HepG2 (cell line): Measurements from ENCODE around the gene HDAC3. TPM values are rescaled to one million over a fixed set of nuclear protein-coding genes. Genes with fewer than 3 reads are reported as not detected.

Experiments
- ATAC-seq: fragments of 200-7000 bp; cut with Tn5 transposase; 3 replicates; pipeline ENCODE4 v1.9.1; 2020; ENCODE audit warnings: mild to moderate bottlenecking, moderate library complexity
- BruUV-seq: library from RNA; stranded (reverse); fragments of 400-500 nt; replicated peaks from 2 replicates; lab custom pipeline; 2021; lab: Mats Ljungman, UMichigan
- CTCF ChIA-PET: fragments of 300-600 bp; formaldehyde crosslinking; extraction: SDS; loops from one replicate; lab custom pipeline; 2021; ENCODE audit warnings: low total read pairs, inconsistent platforms, low intra/inter-chr PET ratio; lab: Yijun Ruan, JAX
- POLR2A ChIA-PET: fragments of 350-600 bp; sonication (Branson Sonifier 250); formaldehyde crosslinking; loops from one replicate; lab custom pipeline; 2020; ENCODE audit warnings: antibody characterized with exemption, inconsistent platforms; lab: Yijun Ruan, JAX
- DNase-seq: peaks from one replicate; pipeline ENCODE4 v3.0.0-alpha.2; 2015; ENCODE audit warnings: low spot score
- FAIRE-seq: peaks from 3 replicates; lab custom pipeline; 2011; peaks lifted over from hg19 to GRCh38; lab: Jason Lieb, UNC
- H2AFZ ChIP-seq: one replicate; pipeline ENCODE4 v1.6.1; 2011; ENCODE audit warnings: low read length, inconsistent platforms
- H3K27ac ChIP-seq: fragments of 300-600 bp; 3 replicates; pipeline ENCODE4 v1.8.0; 2011; ENCODE audit warnings: mixed run types, mild to moderate bottlenecking, mixed read lengths, low read length, inconsistent platforms; ENCODE audit not compliant: insufficient read depth; ENCODE audit errors: extremely low read length
- H3K27me3 ChIP-seq, 2 experiments: fragments of 200-600 bp in 1 of 2; 2 replicates in 1 of 2; 3 replicates in 1 of 2; pipeline versions ENCODE4 v1.6.0 to v1.8.0; 2011; ENCODE audit warnings: low read length in 2 of 2, mild to moderate bottlenecking in 2 of 2, moderate library complexity in 2 of 2, inconsistent platforms in 1 of 2; ENCODE audit not compliant: insufficient read depth in 2 of 2, control insufficient read depth in 1 of 2
- H3K36me3 ChIP-seq, 2 experiments: fragments of 200-600 bp in 1 of 2; replicated peaks in 1 of 2; 2 replicates in 1 of 2; 3 replicates in 1 of 2; pipeline versions ENCODE4 v1.5.1 to v1.8.0; 2011; ENCODE audit warnings: low read length in 2 of 2, inconsistent platforms in 1 of 2; ENCODE audit not compliant: insufficient read depth in 2 of 2, control insufficient read depth in 1 of 2
- H3K4me1 ChIP-seq: 2 replicates; pipeline ENCODE4 v1.5.1; 2012; ENCODE audit warnings: low read length, inconsistent platforms; ENCODE audit not compliant: insufficient read depth
- H3K4me2 ChIP-seq: 2 replicates; pipeline ENCODE4 v1.6.0; 2011; ENCODE audit warnings: low read depth, low read length, inconsistent platforms
- H3K4me3 ChIP-seq, 3 experiments: fragments of 200-600 bp in 1 of 3; sonication (generic), shearing (Covaris generic) in 1 of 3; replicated peaks in 1 of 3; 2 replicates each; pipeline ENCODE4 v1.5.1; 2011 to 2016; ENCODE audit warnings: low read length in 3 of 3, inconsistent platforms in 2 of 3, low read depth in 2 of 3, mild to moderate bottlenecking in 2 of 3, control low read depth in 1 of 3, mixed read lengths in 1 of 3; ENCODE audit not compliant: insufficient read depth in 1 of 3
- H3K79me2 ChIP-seq: one replicate; pipeline ENCODE4 v1.6.1; 2011; ENCODE audit warnings: low read length, inconsistent platforms; ENCODE audit not compliant: insufficient read depth
- H3K9ac ChIP-seq: 2 replicates; pipeline ENCODE4 v1.6.0; 2011; ENCODE audit warnings: mild to moderate bottlenecking, low read depth, low read length, inconsistent platforms; ENCODE audit not compliant: insufficient read depth
- H3K9me3 ChIP-seq: 2 replicates; pipeline ENCODE4 v1.5.1; 2012; ENCODE audit warnings: mild to moderate bottlenecking, low read length
- H4K20me1 ChIP-seq: 2 replicates; pipeline ENCODE4 v1.6.0; 2011; ENCODE audit warnings: inconsistent platforms, mild to moderate bottlenecking, low read length, moderate library complexity; ENCODE audit not compliant: insufficient read depth
- ADNP ChIP-seq: sonication (generic); formaldehyde crosslinking; IDR thresholded peaks from 2 replicates; pipeline ENCODE4 v1.4.0; 2020; ENCODE audit warnings: missing genetic modification reagents
- IKZF1 ChIP-seq: fragments of 450-650 bp; IDR thresholded peaks from 2 replicates; pipeline ENCODE4 v1.7.1; 2016
- KDM4B ChIP-seq: sonication (generic); formaldehyde crosslinking; IDR thresholded peaks from 2 replicates; pipeline ENCODE4 v1.4.0; 2020; ENCODE audit warnings: missing genetic modification reagents
- KMT2B ChIP-seq: IDR thresholded peaks from 2 replicates; pipeline ENCODE4 v1.6.1; 2016; ENCODE audit warnings: missing genetic modification reagents, missing compliant biosample characterization
- MAFK ChIP-seq, 2 experiments: IDR thresholded peaks in 1 of 2; conservative IDR thresholded peaks in 1 of 2; 2 replicates each; pipeline ENCODE4 v1.6.1; 2011; ENCODE audit warnings: improper control_type of control experiment in 2 of 2, low read length in 2 of 2
- SP140L ChIP-seq: sonication (generic); formaldehyde crosslinking; IDR thresholded peaks from 2 replicates; pipeline ENCODE4 v1.4.0; 2020; ENCODE audit warnings: missing genetic modification reagents, borderline replicate concordance
- ZNF124 ChIP-seq: sonication (generic); formaldehyde crosslinking; IDR thresholded peaks from 2 replicates; pipeline ENCODE4 v1.4.0; 2020; ENCODE audit warnings: missing genetic modification reagents
- ZNF350 ChIP-seq: sonication (generic); formaldehyde crosslinking; IDR thresholded peaks from 2 replicates; pipeline ENCODE4 v1.4.0; 2020; ENCODE audit warnings: mild to moderate bottlenecking, low read depth, missing genetic modification reagents, borderline replicate concordance
- ZNF773 ChIP-seq: sonication (generic); formaldehyde crosslinking; IDR thresholded peaks from 2 replicates; pipeline ENCODE4 v1.4.0; 2020; ENCODE audit warnings: missing genetic modification reagents, borderline replicate concordance
- ZNF839 ChIP-seq: sonication (generic); formaldehyde crosslinking; IDR thresholded peaks from 2 replicates; pipeline ENCODE4 v1.4.0; 2020; ENCODE audit warnings: missing genetic modification reagents, mild to moderate bottlenecking, borderline replicate concordance
- ZNF891 ChIP-seq: sonication (generic); formaldehyde crosslinking; IDR thresholded peaks from 2 replicates; pipeline ENCODE4 v1.5.0; 2020; ENCODE audit warnings: mild to moderate bottlenecking, missing genetic modification reagents
- WGBS: methylation state at CpG from one replicate; pipeline ENCODE4 v1.1.6; 2017; ENCODE audit warnings: low lambda C conversion rate; 5-methylcytosine and 5-hydroxymethylcytosine counted together
- in situ Hi-C: cut with HindIII; loops from 2 replicates; pipeline ENCODE4 v1.10.0; 2017; ENCODE audit warnings: low pct_unique_long_range_greater_than_20kb; ENCODE audit not compliant: extremely low pct_ligation_motif_present
- intact Hi-C: fragments of 100-400 bp; cut with micrococcal nuclease; formaldehyde crosslinking; loops from one replicate; pipeline ENCODE4 v1.10.0; 2022; ENCODE audit not compliant: unreplicated experiment
- polyA plus RNA-seq, 8 experiments: library from polyadenylated mRNA; depleted of rRNA in 3 of 8; stranded (reverse) in 7 of 8; unstranded in 1 of 8; fragments of >200 nt; fragmentation: Illumina TruSeq in 4 of 8; extraction: Trizol in 4 of 8; gene quantifications; 2 replicates each; pipeline versions ENCODE4 v1.2.1 to v1.2.3, GENCODE V29; 2011 to 2016; ENCODE audit warnings: low read depth in 4 of 8, missing spikeins in 1 of 8, mixed read lengths in 1 of 8; ENCODE audit not compliant: insufficient read depth in 1 of 8
- total RNA-seq, 5 experiments: library from RNA; depleted of rRNA; stranded (reverse); fragments of >200 nt; fragmentation: Illumina TruSeq; extraction: Trizol; gene quantifications; 2 replicates each; pipeline ENCODE4 v1.2.3, GENCODE V29; 2016; ENCODE audit warnings: low read depth in 1 of 5
- TF ChIP-seq, protein P1 (sequence below): sonication (generic); formaldehyde crosslinking; IDR thresholded peaks from 2 replicates; pipeline ENCODE4 v1.5.0; 2020; ENCODE audit warnings: mild to moderate bottlenecking, missing genetic modification reagents, borderline replicate concordance
- TF ChIP-seq, protein P2 (sequence below): sonication (generic); formaldehyde crosslinking; IDR thresholded peaks from 2 replicates; pipeline ENCODE4 v1.5.0; 2020; ENCODE audit warnings: mild to moderate bottlenecking, missing genetic modification reagents, borderline replicate concordance

HDAC3 gene
- total and polyA plus RNA-seq, 2 of the 13 experiments (the other 11 are each of a cell fraction or from before 2014, with no cell fraction given), result 84.0 to 94.1 TPM

DNA sequence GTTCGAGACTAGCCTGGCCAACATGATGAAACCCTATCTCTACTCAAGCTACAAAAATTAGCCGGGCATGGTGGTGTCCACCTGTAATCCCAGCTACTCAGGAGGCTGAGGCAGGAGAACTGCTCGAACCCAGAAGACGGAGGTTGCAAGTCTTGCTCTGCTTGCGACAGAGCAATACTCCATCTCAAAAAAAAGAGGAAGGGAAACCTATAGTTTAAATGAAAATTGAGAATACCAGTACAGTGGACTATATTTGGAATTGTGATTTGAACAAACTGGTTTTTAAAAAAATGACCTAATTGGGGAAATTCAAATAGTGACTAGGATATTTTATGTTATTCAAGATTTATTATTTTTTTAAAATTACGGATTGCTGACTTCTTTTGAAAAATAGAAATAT lies 51.1 kb downstream of the HDAC3 start:
- H4K20me1 ChIP-seq, result no peaks in the 10 kb centered on the region
- intact Hi-C loops (loop anchor here (1.0 kb wide), 1 partner anchor 21 kb away; no protein-coding TSS in a partner anchor), in situ Hi-C loops (no loop called here)
- 97% methylated on average over 6 of the region's 6 CpGs for WGBS
- no peak overlapping the region for H3K4me2 ChIP-seq
- FAIRE-seq (no peak), ATAC-seq (no peak), DNase-seq (no peak)
- peaks cover 14 to 62% of the 10 kb centered on the region in 2 experiments for H3K36me3 ChIP-seq
- no peak overlapping the region for H3K27ac ChIP-seq
- no peak overlapping the region for H3K9ac ChIP-seq
- no TSS peak for BruUV-seq
- no peak overlapping the region for H3K4me3 ChIP-seq
- CTCF ChIA-PET, result no interaction called here
- POLR2A ChIA-PET, result no interaction called here
- H3K27me3 ChIP-seq, result no peaks in the 10 kb centered on the region
- H2AFZ ChIP-seq, result no peak overlapping the region
- peaks cover 24% of the 10 kb centered on the region for H3K79me2 ChIP-seq
- peaks cover 23% of the 10 kb centered on the region for H3K4me1 ChIP-seq
- H3K9me3 ChIP-seq, result no peaks in the 10 kb centered on the region
- no peak for TF ChIP-seq IKZF1
- TF ChIP-seq ZNF350 (CRISPR knock-in tag), result no peak
- TF ChIP-seq SP140L (CRISPR knock-in tag), result no peak
- TF ChIP-seq ZNF839 (CRISPR knock-in tag), result no peak
- no peak for TF ChIP-seq ZNF124 (CRISPR knock-in tag)
- TF ChIP-seq KMT2B (CRISPR knock-in tag), result no peak
- TF ChIP-seq, protein P1, sequence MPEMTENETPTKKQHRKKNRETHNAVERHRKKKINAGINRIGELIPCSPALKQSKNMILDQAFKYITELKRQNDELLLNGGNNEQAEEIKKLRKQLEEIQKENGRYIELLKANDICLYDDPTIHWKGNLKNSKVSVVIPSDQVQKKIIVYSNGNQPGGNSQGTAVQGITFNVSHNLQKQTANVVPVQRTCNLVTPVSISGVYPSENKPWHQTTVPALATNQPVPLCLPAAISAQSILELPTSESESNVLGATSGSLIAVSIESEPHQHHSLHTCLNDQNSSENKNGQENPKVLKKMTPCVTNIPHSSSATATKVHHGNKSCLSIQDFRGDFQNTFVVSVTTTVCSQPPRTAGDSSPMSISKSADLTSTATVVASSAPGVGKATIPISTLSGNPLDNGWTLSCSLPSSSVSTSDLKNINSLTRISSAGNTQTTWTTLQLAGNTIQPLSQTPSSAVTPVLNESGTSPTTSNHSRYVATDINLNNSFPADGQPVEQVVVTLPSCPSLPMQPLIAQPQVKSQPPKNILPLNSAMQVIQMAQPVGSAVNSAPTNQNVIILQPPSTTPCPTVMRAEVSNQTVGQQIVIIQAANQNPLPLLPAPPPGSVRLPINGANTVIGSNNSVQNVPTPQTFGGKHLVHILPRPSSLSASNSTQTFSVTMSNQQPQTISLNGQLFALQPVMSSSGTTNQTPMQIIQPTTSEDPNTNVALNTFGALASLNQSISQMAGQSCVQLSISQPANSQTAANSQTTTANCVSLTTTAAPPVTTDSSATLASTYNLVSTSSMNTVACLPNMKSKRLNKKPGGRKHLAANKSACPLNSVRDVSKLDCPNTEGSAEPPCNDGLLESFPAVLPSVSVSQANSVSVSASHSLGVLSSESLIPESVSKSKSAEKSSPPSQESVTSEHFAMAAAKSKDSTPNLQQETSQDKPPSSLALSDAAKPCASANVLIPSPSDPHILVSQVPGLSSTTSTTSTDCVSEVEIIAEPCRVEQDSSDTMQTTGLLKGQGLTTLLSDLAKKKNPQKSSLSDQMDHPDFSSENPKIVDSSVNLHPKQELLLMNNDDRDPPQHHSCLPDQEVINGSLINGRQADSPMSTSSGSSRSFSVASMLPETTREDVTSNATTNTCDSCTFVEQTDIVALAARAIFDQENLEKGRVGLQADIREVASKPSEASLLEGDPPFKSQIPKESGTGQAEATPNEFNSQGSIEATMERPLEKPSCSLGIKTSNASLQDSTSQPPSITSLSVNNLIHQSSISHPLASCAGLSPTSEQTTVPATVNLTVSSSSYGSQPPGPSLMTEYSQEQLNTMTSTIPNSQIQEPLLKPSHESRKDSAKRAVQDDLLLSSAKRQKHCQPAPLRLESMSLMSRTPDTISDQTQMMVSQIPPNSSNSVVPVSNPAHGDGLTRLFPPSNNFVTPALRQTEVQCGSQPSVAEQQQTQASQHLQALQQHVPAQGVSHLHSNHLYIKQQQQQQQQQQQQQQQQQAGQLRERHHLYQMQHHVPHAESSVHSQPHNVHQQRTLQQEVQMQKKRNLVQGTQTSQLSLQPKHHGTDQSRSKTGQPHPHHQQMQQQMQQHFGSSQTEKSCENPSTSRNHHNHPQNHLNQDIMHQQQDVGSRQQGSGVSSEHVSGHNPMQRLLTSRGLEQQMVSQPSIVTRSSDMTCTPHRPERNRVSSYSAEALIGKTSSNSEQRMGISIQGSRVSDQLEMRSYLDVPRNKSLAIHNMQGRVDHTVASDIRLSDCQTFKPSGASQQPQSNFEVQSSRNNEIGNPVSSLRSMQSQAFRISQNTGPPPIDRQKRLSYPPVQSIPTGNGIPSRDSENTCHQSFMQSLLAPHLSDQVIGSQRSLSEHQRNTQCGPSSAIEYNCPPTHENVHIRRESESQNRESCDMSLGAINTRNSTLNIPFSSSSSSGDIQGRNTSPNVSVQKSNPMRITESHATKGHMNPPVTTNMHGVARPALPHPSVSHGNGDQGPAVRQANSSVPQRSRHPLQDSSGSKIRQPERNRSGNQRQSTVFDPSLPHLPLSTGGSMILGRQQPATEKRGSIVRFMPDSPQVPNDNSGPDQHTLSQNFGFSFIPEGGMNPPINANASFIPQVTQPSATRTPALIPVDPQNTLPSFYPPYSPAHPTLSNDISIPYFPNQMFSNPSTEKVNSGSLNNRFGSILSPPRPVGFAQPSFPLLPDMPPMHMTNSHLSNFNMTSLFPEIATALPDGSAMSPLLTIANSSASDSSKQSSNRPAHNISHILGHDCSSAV (CRISPR knock-in tag), result no peak
- no peak for TF ChIP-seq ZNF891
- TF ChIP-seq ADNP (CRISPR knock-in tag), result no peak
- TF ChIP-seq, protein P2, sequence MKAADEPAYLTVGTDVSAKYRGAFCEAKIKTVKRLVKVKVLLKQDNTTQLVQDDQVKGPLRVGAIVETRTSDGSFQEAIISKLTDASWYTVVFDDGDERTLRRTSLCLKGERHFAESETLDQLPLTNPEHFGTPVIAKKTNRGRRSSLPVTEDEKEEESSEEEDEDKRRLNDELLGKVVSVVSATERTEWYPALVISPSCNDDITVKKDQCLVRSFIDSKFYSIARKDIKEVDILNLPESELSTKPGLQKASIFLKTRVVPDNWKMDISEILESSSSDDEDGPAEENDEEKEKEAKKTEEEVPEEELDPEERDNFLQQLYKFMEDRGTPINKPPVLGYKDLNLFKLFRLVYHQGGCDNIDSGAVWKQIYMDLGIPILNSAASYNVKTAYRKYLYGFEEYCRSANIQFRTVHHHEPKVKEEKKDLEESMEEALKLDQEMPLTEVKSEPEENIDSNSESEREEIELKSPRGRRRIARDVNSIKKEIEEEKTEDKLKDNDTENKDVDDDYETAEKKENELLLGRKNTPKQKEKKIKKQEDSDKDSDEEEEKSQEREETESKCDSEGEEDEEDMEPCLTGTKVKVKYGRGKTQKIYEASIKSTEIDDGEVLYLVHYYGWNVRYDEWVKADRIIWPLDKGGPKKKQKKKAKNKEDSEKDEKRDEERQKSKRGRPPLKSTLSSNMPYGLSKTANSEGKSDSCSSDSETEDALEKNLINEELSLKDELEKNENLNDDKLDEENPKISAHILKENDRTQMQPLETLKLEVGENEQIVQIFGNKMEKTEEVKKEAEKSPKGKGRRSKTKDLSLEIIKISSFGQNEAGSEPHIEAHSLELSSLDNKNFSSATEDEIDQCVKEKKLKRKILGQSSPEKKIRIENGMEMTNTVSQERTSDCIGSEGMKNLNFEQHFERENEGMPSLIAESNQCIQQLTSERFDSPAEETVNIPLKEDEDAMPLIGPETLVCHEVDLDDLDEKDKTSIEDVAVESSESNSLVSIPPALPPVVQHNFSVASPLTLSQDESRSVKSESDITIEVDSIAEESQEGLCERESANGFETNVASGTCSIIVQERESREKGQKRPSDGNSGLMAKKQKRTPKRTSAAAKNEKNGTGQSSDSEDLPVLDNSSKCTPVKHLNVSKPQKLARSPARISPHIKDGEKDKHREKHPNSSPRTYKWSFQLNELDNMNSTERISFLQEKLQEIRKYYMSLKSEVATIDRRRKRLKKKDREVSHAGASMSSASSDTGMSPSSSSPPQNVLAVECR (CRISPR knock-in tag), result no peak
- no peak for TF ChIP-seq KDM4B (CRISPR knock-in tag)
- TF ChIP-seq MAFK (conservative IDR thresholded peaks at IDR 0.05 in 1 of 2, IDR thresholded peaks at IDR 0.05 in 1 of 2; ENCODE audit: low read length in 2 of 2), result no peak
- no peak for TF ChIP-seq ZNF773 (CRISPR knock-in tag)
